Mesenchymal stem cell (in vitro differentiated cells and primary cell): ENCODE measurements around the gene TMPRSS2.

ENCODE experiments used
- DNase-seq: peaks from one replicate; pipeline ENCODE4 v3.0.0-alpha.2; 2013
- H2AFZ ChIP-seq: one replicate; pipeline ENCODE4 v1.6.1; 2013; ENCODE audit warnings: low read depth, mild to moderate bottlenecking, control low read depth, inconsistent platforms, low read length, moderate library complexity
- H2AK5ac ChIP-seq: 2 replicates; pipeline ENCODE4 v1.6.1; 2013; ENCODE audit warnings: low read length, moderate library complexity, mild to moderate bottlenecking, inconsistent platforms; ENCODE audit not compliant: severe bottlenecking
- H2BK120ac ChIP-seq: one replicate; pipeline ENCODE4 v1.6.1; 2013; ENCODE audit warnings: low read depth, mild to moderate bottlenecking, inconsistent platforms, low read length, moderate library complexity
- H2BK12ac ChIP-seq, 2 experiments: one replicate each; pipeline ENCODE4 v1.6.1; 2013; ENCODE audit warnings: inconsistent platforms in 2 of 2, low read length in 2 of 2, mild to moderate bottlenecking in 2 of 2, moderate library complexity in 2 of 2, control low read depth in 1 of 2
- H2BK15ac ChIP-seq: one replicate; pipeline ENCODE4 v1.6.1; 2013; ENCODE audit warnings: mild to moderate bottlenecking, low read depth, inconsistent platforms; ENCODE audit not compliant: poor library complexity, severe bottlenecking
- H2BK5ac ChIP-seq: 2 replicates; pipeline ENCODE4 v1.6.1; 2013; ENCODE audit warnings: low read depth, mild to moderate bottlenecking, low read length, control low read depth, inconsistent platforms; ENCODE audit not compliant: poor library complexity, severe bottlenecking
- H3K14ac ChIP-seq, 2 experiments: one replicate each; pipeline ENCODE4 v1.6.1; 2013; ENCODE audit warnings: inconsistent platforms in 2 of 2, low read length in 2 of 2, control low read depth in 1 of 2, mild to moderate bottlenecking in 1 of 2, moderate library complexity in 1 of 2
- H3K18ac ChIP-seq, 2 experiments: one replicate each; pipeline ENCODE4 v1.6.1; 2013; ENCODE audit warnings: inconsistent platforms in 2 of 2, low read length in 2 of 2, control low read depth in 1 of 2, low read depth in 1 of 2, mild to moderate bottlenecking in 1 of 2
- H3K23ac ChIP-seq, 2 experiments: one replicate each; pipeline ENCODE4 v1.6.1; 2013; ENCODE audit warnings: inconsistent platforms in 2 of 2, low read length in 2 of 2, mild to moderate bottlenecking in 2 of 2, moderate library complexity in 2 of 2, control low read depth in 1 of 2
- H3K27ac ChIP-seq: 2 replicates; pipeline ENCODE4 v1.5.1; 2013; ENCODE audit warnings: mild to moderate bottlenecking, moderate library complexity, low read length, control low read depth, inconsistent platforms; ENCODE audit not compliant: poor library complexity, severe bottlenecking
- H3K27me3 ChIP-seq, 2 experiments: 2 replicates each; pipeline versions ENCODE4 v1.6.1 to v1.7.0; 2013; ENCODE audit warnings: low read length in 2 of 2, mild to moderate bottlenecking in 2 of 2, moderate library complexity in 2 of 2, control low read depth in 1 of 2, inconsistent platforms in 1 of 2; ENCODE audit not compliant: control insufficient read depth in 1 of 2, insufficient read depth in 1 of 2
- H3K36me3 ChIP-seq, 2 experiments: 2 replicates each; pipeline versions ENCODE4 v1.6.1 to v1.7.0; 2013; ENCODE audit warnings: low read length in 2 of 2, control low read depth in 1 of 2, inconsistent platforms in 1 of 2, low read depth in 1 of 2, mild to moderate bottlenecking in 1 of 2; ENCODE audit not compliant: insufficient read depth in 2 of 2, control insufficient read depth in 1 of 2
- H3K4ac ChIP-seq, 2 experiments: one replicate each; pipeline ENCODE4 v1.6.1; 2013; ENCODE audit warnings: inconsistent platforms in 2 of 2, low read length in 2 of 2, mild to moderate bottlenecking in 2 of 2, moderate library complexity in 2 of 2, control low read depth in 1 of 2, low read depth in 1 of 2
- H3K4me1 ChIP-seq: 2 replicates; pipeline ENCODE4 v1.6.1; 2013; ENCODE audit warnings: low read depth, low read length, control low read depth; ENCODE audit not compliant: control insufficient read depth, insufficient read depth
- H3K4me2 ChIP-seq: 2 replicates; pipeline ENCODE4 v1.6.1; 2013; ENCODE audit warnings: low read length, mild to moderate bottlenecking, inconsistent platforms; ENCODE audit not compliant: poor library complexity, severe bottlenecking
- H3K4me3 ChIP-seq, 2 experiments: 2 replicates each; pipeline versions ENCODE4 v1.5.1 to v1.7.0; 2013; ENCODE audit warnings: low read length in 2 of 2, mild to moderate bottlenecking in 2 of 2, control low read depth in 1 of 2, low read depth in 1 of 2; ENCODE audit not compliant: insufficient read depth in 1 of 2
- H3K79me1 ChIP-seq: replicated peaks from 2 replicates; pipeline ENCODE4 v1.6.1; 2013; ENCODE audit warnings: mild to moderate bottlenecking, control low read depth, low read length, inconsistent platforms; ENCODE audit not compliant: poor library complexity, severe bottlenecking
- H3K9ac ChIP-seq: 2 replicates; pipeline ENCODE4 v1.7.0; 2013; ENCODE audit warnings: mild to moderate bottlenecking, low read length, moderate library complexity
- H3K9me3 ChIP-seq: 2 replicates; pipeline ENCODE4 v1.7.0; 2013; ENCODE audit warnings: mild to moderate bottlenecking, low read length; ENCODE audit not compliant: control insufficient read depth
- H4K8ac ChIP-seq: one replicate; pipeline ENCODE4 v1.6.1; 2013; ENCODE audit warnings: inconsistent platforms, mild to moderate bottlenecking, low read length, moderate library complexity
- H4K91ac ChIP-seq: one replicate; pipeline ENCODE4 v1.6.1; 2013; ENCODE audit warnings: mild to moderate bottlenecking, low read length, inconsistent platforms
- WGBS: methylation state at CpG from one replicate; pipeline ENCODE4 v1.1.7; 2013; ENCODE audit warnings: mixed read lengths; 5-methylcytosine and 5-hydroxymethylcytosine counted together

The TMPRSS2 gene

DNA sequence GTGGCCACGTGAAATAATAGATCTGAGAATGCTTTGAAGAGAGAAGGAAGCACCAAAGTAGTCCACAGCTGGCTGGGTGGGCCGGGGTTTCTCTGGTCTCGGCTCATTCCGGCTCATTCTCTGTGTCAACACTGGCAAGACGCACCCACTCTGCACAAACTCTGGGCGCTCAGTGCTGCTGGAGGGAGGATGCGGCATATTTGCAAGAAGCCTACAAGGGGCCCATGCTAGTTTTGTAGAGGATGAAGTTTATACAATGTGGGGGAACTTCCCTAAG is 28.8 kb upstream of the TMPRSS2 start:
- no peak overlapping the region for H3K4me3 ChIP-seq
- peaks cover 21 to 77% of the 10 kb centered on the region in 2 experiments for H3K27me3 ChIP-seq
- no peak overlapping the region for H2AFZ ChIP-seq
- no peak overlapping the region for H2BK5ac ChIP-seq
- H2BK120ac ChIP-seq: no peak overlapping the region
- H3K9me3 ChIP-seq: peaks cover 5% of the 10 kb centered on the region
- H3K18ac ChIP-seq: no peak overlapping the region
- no peaks in the 10 kb centered on the region for H3K4me1 ChIP-seq
- no peak for DNase-seq
- no peak overlapping the region for H2AK5ac ChIP-seq
- H3K4me2 ChIP-seq: no peak overlapping the region
- no peaks in the 10 kb centered on the region for H3K36me3 ChIP-seq
- H4K8ac ChIP-seq: no peak overlapping the region
- H3K9ac ChIP-seq: no peak overlapping the region
- H4K91ac ChIP-seq: no peak overlapping the region
- no peak overlapping the region for H3K4ac ChIP-seq
- H2BK12ac ChIP-seq: no peak overlapping the region
- H3K14ac ChIP-seq: no peak overlapping the region
- 79% methylated on average over 6 of the region's 7 CpGs for WGBS
- no peaks in the 10 kb centered on the region for H3K79me1 ChIP-seq
- no peak overlapping the region for H2BK15ac ChIP-seq
- no peak overlapping the region for H3K23ac ChIP-seq
- H3K27ac ChIP-seq: no peak overlapping the region

DNA sequence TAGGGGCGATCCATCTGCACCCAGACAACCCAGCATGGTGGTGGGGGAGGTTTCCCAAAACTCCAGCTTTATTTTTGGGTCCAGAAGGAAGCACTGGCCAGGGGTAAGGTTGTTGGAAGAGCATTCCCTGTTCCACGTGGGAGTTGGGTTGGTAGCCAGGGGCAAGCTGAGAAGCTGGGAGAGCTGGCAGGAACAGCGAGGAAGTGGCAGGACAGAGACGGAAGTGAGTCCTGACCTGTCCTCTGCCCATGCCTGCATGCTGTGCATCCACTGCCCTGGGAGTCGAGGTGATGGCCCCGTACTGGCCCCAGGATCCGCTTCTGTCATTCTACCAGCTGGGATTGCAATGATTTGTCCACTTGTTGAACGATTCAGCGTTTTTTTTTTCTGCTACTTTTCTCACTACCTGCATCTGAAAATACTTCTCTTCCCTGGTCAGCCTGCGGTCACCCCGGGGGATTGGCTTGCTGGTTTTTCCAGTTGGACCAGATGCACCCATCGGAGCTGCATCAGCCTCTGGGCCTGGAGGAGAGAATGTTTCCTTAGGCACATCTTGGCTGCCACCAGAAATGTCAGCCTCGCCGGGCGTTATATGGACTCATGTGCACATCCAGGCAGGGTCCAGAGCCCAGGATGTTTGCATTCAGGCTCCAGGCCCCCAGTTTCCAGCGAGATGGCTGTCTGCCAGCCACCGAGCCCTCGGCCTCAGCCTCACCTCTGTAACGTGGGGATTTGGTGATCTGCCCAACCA is 28.3 kb upstream of the TMPRSS2 start:
- no peaks in the 10 kb centered on the region for H3K4me1 ChIP-seq
- H3K27me3 ChIP-seq: peaks cover 18 to 75% of the 10 kb centered on the region in 2 experiments
- H2BK12ac ChIP-seq: no peak overlapping the region
- H3K4me3 ChIP-seq: no peak overlapping the region
- H4K91ac ChIP-seq: no peak overlapping the region
- H2BK120ac ChIP-seq: no peak overlapping the region
- no peak overlapping the region for H2BK15ac ChIP-seq
- H2AFZ ChIP-seq: no peak overlapping the region
- H3K9ac ChIP-seq: no peak overlapping the region
- H3K79me1 ChIP-seq: no peaks in the 10 kb centered on the region
- H3K18ac ChIP-seq: no peak overlapping the region
- H3K27ac ChIP-seq: no peak overlapping the region
- no peak overlapping the region for H3K14ac ChIP-seq
- WGBS: 74% methylated on average over 19 of the region's 19 CpGs
- H3K4ac ChIP-seq: no peak overlapping the region
- H3K4me2 ChIP-seq: no peak overlapping the region
- no peak overlapping the region for H2AK5ac ChIP-seq
- no peak overlapping the region for H2BK5ac ChIP-seq
- no peak overlapping the region for H3K23ac ChIP-seq
- H3K9me3 ChIP-seq: peaks cover 5% of the 10 kb centered on the region
- H3K36me3 ChIP-seq: no peaks in the 10 kb centered on the region
- H4K8ac ChIP-seq: no peak overlapping the region
- DNase-seq: no peak

- no peak overlapping the region for H2BK120ac ChIP-seq
- H2BK12ac ChIP-seq: no peak overlapping the region
- peaks cover 10 to 79% of the 10 kb centered on the region in 2 experiments for H3K27me3 ChIP-seq
- H3K9ac ChIP-seq: no peak overlapping the region
- no peak overlapping the region for H3K23ac ChIP-seq
- H2AK5ac ChIP-seq: no peak overlapping the region
- H3K4ac ChIP-seq: no peak overlapping the region
- H3K79me1 ChIP-seq: no peaks in the 10 kb centered on the region
- H3K4me1 ChIP-seq: no peaks in the 10 kb centered on the region
- H2BK5ac ChIP-seq: no peak overlapping the region
- no peak overlapping the region for H2AFZ ChIP-seq
- no peak overlapping the region for H3K27ac ChIP-seq
- no peak overlapping the region for H3K14ac ChIP-seq
- H3K4me2 ChIP-seq: no peak overlapping the region
- 79% methylated on average over 3 of the region's 4 CpGs for WGBS
- DNase-seq: no peak
- H4K8ac ChIP-seq: no peak overlapping the region
- H3K18ac ChIP-seq: no peak overlapping the region
- H3K36me3 ChIP-seq: no peaks in the 10 kb centered on the region
- H4K91ac ChIP-seq: no peak overlapping the region
- H3K4me3 ChIP-seq: no peak overlapping the region
- peaks cover 5% of the 10 kb centered on the region for H3K9me3 ChIP-seq
- H2BK15ac ChIP-seq: no peak overlapping the region
These were observed 22.4 kb upstream of the TMPRSS2 start for GRCh38 chr21:41530366-41530765.

DNA sequence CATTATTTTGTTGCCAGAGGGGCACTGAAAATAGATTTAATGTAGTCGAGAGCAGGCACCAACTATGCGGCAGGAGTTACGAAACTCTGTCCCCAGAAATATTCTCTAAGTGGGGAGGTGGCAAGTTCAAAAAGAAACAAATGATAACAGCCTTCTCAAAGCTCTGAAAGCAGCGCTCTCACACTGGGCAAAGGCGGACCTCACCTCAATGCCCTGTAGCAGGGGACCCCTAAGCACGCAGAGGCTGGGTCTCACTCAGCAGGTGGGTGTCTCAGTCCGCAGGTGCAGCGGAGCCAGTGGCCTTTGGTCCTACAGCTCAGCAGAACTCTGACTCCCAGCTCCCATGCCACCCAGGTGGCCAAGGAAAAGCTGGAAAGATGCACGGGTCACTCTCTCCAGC is 21.8 kb upstream of the TMPRSS2 start:
- WGBS: 76% methylated on average over 9 of the region's 9 CpGs

More for the DNA sequence above, 21.8 kb upstream of the TMPRSS2 start:
- DNase-seq: no peak
- Histone ChIP-seq H2BK15ac (no peak overlapping the region), H4K8ac (no peak overlapping the region), H2BK120ac (no peak overlapping the region), H2BK12ac (no peak overlapping the region), H3K9ac (no peak overlapping the region), H3K14ac (no peak overlapping the region), H2AFZ (no peak overlapping the region), H3K23ac (no peak overlapping the region), H2AK5ac (no peak overlapping the region), H3K4me3 (no peak overlapping the region), H3K27ac (no peak overlapping the region), H3K36me3 (no peaks in the 10 kb centered on the region), H3K27me3 (peaks cover 10 to 78% of the 10 kb centered on the region in 2 experiments), H4K91ac (no peak overlapping the region), H2BK5ac (no peak overlapping the region), H3K18ac (no peak overlapping the region), H3K4me1 (no peaks in the 10 kb centered on the region), H3K4me2 (no peak overlapping the region), H3K4ac (no peak overlapping the region), H3K9me3 (peaks cover 5% of the 10 kb centered on the region), H3K79me1 (no peaks in the 10 kb centered on the region)
